Stimulated activated CD8-positive, alpha-beta memory T cell treated with anti-CD3 and anti-CD28 coated beads, Interleukin-4, amount 100 ng/mL, for 4 hours (primary cell): ENCODE results near the gene TRIM69.

Experiments
- DNase-seq, 2 donors: peaks; one replicate each; pipeline ENCODE4 v3.0.0-alpha.2; 2020; ENCODE audit warnings: low read depth in 2 of 2, low spot score in 1 of 2

Gene TRIM69

DNA sequence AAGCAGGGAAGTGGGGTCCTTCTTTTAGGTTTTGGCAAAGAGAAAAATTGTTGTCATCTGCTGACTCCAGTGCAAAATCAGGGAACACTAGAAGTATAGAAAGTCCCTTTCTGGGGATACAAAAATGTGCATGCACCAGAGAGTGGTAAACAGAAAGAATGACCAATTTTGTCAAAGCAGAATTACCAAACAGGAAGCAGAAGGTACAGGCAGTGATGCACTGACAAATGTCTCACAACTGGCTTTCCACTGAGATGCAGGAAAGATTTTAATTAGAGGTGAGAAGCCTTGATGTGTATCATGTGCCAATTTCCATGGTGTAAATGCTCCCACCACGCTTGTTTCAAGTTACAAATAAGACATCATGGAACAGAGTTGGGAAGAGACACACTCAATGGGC, 66.0 kb downstream of the TRIM69 start:
- no peak for DNase-seq

GRCh38 chr15:44804298-44805046, 68.1 kb downstream of the TRIM69 start:
- DNase-seq: no peak

DNA sequence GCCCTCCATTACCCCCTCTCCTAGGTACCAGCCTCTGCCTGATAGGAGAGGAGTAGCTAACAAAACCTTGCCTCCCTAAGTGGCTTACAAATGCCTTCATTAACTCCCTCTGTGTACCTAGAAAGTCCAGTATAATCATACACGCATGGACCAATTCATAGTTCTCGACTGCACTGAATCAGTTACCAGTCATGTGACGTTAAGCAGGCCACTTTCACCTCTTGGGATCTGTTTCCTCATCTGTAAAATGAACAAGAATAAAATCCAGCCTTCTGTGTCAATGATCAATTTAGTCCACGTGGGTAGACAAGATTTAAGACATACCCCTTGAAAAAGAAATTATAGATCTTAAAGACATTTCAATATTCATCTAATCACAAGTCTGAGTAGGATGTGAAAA, 72.2 kb downstream of the TRIM69 start:
- no peak for DNase-seq

DNA sequence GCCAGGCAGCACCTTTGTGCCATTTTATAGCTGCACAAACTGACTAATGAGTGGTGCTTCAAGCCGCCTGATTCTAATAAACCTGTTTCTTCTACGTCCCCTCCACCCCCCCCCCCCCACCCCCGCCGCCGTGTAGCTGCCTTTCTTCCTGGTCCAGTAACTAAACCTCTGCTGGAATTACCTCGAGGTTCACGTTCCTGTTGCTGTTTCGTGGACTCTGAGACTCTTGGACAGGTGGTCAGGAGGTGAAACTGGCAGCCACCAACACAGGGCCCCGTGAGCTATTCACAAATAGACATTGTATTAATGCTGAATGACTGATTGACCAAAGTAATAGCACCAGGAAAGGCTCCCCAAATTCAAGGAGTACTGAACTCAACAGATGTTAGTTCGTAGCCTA, 73.9 kb downstream of the TRIM69 start:
- no peak for DNase-seq

DNA sequence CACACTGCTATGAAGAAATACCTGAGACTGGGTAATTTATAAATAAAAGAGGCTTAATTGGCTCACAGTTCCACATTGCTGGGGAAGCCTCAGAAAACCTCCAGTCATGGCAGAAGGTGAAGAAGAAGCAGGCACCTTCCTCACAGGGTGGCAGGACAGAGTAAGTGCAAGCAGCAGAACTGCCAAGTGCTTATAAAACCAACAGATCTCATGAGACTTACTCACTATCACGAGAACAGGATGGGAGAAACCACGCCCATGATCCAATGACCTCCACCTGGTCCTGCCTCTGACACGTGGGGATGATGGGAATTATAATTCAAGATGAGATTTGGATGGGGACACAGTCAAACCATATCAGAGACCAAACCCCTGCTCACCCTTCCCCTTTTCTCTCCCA, 75.0 kb downstream of the TRIM69 start:
- no peak for DNase-seq

DNA sequence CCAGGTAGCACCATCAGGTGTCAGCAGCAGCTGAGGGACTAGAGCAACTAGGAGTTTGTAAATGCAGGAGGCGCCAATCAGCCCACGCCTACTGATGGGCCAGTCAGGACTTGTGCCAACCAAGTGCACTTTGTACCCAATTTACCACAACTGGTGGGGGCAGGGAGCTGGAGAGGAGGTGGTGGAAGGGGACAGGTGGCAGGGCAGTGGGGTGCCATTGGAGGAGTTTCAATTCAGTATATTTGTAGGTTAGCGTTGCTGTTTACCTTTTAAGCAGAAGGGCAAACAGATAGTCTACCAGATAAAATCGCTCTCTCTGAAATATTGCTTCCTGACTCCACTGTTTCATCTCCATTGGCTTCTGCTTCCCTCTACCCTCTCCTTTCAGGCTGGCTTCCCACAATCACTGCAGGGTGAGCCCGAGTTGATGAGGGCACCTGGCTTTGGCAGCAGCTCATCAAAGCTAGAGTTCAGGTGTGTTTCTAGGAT, 75.7 kb downstream of the TRIM69 start:
- no peak for DNase-seq

DNA sequence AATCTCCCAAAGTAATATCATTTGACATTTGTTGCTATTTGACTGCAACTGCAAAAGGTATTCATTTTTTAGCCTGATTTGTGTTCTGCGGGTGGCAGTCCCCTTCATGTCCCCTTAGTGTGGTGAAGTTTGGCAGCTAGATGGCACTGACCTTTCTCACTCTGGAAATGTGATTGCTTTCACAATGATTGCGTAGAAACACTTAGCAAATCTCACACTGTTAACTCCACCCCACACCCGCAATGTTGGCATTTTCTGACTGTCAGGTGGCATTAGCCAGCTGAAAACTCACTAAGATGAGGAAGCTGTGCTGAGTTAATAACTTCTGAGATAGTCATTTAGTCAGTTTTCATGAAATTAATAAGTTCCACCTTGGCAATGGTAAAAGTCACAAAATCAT, 76.9 kb downstream of the TRIM69 start:
- no peak for DNase-seq
